GM13977 (cell line): ENCODE measurements around the gene RGS19.

ENCODE experiments used
- DNase-seq: peaks from one replicate; pipeline ENCODE4 v3.0.0; 2012; ENCODE audit warnings: low spot score
- in situ Hi-C: fragments of 300-500 bp; cut with MboI; formaldehyde crosslinking; loops from one replicate; pipeline ENCODE4 v1.12.0; 2022; ENCODE audit warnings: low sequenced_read_pairs, low pct_unique_long_range_greater_than_20kb, mixed read lengths, inconsistent platforms; ENCODE audit not compliant: unreplicated experiment
- TF ChIP-seq, protein P1 (sequence below): IDR thresholded peaks from 2 replicates; pipeline ENCODE4 v1.5.1; 2012; ENCODE audit warnings: mild to moderate bottlenecking, control low read depth; ENCODE audit not compliant: insufficient read depth; ENCODE audit errors: extremely low read depth, missing control alignments

The RGS19 gene

DNA sequence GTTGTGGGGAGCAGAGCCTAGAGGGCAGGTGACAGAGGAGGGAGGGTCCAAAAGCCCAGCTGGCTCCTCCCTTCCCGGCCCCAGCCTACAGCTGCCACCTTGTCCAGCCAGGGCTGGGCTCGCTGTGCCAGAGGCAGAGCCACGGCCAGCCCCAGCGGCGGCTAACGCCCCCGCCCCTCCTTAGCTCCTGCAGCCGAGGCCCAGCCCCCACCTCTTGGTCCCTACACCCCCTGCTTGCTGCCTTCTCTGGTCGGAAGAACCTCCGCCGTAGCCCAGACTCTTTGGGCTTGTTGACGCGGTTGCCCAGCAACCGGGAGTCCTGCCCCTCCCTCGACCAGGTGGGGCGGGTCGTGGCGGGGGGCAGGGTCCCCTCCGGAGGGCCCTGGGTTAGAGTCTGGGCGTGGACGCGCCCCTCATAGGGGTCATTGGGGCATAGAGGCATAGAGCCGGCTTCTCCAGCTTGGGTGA lies 5.4 kb upstream of the RGS19 start:
- no peak for DNase-seq
- in situ Hi-C loops: no loop called here
- TF ChIP-seq, protein P1, sequence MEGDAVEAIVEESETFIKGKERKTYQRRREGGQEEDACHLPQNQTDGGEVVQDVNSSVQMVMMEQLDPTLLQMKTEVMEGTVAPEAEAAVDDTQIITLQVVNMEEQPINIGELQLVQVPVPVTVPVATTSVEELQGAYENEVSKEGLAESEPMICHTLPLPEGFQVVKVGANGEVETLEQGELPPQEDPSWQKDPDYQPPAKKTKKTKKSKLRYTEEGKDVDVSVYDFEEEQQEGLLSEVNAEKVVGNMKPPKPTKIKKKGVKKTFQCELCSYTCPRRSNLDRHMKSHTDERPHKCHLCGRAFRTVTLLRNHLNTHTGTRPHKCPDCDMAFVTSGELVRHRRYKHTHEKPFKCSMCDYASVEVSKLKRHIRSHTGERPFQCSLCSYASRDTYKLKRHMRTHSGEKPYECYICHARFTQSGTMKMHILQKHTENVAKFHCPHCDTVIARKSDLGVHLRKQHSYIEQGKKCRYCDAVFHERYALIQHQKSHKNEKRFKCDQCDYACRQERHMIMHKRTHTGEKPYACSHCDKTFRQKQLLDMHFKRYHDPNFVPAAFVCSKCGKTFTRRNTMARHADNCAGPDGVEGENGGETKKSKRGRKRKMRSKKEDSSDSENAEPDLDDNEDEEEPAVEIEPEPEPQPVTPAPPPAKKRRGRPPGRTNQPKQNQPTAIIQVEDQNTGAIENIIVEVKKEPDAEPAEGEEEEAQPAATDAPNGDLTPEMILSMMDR: no peak

DNA sequence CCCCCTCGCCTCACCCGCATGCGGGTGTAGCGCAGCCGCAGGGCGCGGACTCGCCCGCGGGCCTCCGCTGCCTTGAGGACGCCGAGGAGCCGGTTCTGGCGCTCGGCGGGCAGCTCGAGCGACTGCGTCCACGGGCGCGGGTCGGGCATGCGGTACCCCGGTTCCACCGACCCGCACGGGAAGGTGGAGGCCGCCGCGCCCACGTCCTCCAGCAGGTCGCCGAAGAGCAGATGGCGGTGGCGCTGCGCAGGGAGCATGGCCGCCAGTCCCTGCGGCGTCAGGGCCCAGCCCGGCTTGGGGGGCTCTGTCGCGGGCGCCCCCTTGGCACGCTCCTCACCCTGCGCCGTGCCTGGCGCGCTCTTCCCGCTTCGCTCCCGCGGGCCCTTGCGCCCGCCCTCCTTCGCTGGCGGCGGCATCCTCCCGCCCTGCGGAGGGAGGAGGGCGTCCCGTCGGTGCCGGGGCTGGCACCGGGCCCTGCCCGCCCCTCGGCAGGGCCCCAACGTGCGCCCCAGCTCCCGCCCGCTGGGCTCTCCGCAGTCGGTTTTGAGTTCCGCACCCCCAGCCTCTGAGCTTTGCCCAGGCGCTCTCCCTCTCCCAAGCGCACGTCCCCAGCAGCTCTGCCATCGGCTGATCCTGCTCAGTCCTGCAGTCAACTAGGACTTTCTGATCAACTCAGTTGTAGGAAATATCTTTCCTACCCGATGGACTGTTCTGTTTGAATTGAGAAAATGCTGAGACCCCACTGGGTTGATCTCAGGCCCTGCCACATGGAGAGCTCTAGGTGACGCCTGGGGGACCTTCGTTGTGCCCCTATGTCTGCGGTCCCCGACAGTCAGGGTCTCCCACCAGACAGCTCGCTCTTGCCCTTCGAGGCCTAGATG lies 4.7 kb upstream of the RGS19 start, which contains the start of gene LKAAEAR1:
TSS of gene LKAAEAR1 (minus strand) at position 595 of the 881 bp plus-strand sequence. CDS start at position 416, 179 bp downstream.
- TF ChIP-seq, protein P1: no peak
- no peak for DNase-seq
- in situ Hi-C loops: no loop called here

DNA sequence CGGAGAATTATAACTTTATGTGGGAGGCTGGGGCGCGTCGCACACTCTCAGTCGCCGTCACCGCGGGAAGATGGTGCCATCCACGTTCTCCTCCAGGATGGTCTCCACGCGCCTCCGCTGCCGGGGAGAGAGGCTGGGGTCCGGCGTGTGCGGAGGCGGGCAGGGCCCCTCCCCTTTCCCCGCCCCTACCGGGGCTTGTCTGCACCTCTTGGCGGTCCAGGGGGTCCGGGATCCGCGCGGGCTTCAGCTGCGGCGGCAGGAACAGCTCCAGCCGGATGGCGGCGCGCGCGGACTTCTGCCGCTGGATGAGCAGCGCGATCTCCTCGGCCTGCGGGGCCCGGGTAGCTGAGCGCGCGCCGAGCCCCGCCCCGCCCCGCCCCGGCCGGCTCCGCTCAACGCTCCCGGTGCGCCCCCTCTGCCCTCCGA lies 4.1 kb upstream of the RGS19 start:
- in situ Hi-C loops: no loop called here
- TF ChIP-seq, protein P1: peak; percentile 91
- DNase-seq: peak; percentile 88

DNA sequence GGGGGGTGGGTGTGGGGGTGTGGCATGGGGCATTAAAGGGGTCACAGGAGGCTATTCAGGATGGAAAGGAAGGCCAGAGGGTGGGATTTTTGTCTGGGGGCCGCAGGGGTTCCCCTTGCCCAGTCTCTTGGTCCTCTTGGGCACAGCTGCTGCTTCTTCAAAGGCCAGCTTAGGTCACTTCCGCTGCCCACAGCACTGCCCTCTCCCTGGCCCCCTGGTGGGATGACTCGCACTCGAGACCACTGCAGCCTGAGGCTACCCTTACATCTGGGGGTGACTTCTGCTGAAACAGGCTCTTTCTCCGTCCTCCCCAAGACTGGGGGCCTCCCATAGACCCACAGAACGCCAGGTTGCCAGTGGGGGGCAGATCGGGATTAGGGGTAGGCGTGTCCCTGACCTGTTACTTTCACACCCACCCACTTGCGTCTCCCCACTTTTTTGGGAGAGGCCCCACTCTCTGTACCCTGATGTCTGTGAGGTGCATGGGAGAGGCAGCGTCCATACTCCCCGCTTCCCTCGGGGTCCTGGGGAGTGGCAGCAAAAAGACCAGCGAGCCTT lies 3.6 kb upstream of the RGS19 start:
- no peak for DNase-seq
- TF ChIP-seq, protein P1: peak; percentile 4
- in situ Hi-C loops: no loop called here

DNA sequence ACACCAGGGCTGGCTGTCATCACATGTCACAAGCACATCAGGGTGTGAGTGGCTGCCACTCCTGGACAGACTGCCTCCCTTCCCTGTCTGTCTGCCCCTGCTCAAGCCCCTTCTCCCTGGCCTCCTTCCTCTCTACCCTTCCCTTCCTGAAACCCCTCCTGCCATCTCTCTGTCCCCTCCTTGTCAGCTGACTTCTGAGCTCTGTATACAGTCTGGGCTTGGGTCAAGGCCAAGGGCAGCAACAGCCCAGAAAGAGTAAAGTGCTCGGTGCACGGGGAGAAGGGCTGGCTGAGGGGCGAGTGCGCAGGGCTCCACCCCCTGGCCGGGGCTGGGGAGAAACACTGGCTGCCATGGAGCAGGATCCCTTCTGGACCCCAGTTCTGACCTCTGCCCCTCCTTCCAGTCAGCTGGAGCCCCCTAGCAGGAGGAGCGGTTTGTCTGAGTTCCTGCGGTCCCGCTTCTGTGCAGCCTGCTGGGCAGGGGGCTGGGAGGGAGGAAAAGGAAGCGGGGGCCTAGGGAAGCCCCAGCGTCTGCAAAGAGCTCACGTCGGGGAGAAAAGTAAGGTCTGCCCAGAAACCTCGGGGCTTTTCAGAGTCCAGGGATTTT lies 2.9 kb upstream of the RGS19 start:
- TF ChIP-seq, protein P1: no peak
- in situ Hi-C loops: no loop called here
- DNase-seq: no peak

DNA sequence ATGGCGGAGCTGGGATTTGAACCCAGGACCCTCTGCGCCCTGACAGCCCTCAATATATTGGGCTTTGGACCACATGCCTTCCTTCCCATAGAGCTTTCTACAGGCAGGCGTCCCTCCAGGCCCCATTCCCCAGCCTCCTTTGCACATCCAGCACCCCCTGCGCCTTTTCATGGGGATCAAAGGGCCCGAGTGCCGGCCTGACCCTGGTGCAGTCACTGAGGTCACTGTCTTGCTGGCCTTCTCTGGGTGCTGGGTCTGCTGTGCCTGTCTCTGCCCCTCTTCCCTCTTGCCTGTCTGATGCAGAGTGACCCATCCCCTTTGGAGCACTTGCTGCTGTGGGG lies 2.3 kb upstream of the RGS19 start:
- in situ Hi-C loops: no loop called here
- DNase-seq: no peak
- TF ChIP-seq, protein P1: no peak
